Adipose tissue (tissue), 3 donors: ENCODE results near the gene PLCB2. TPM values are rescaled to one million over a fixed set of nuclear protein-coding genes. Genes with fewer than 3 reads are reported as not detected.

Experiments
- H3K27ac ChIP-seq: one replicate; pipeline ENCODE4 v1.5.1; 2013; ENCODE audit warnings: low read depth, low read length
- WGBS, 3 donors: extraction: QIAGEN DNeasy Blood & Tissue Kit; methylation state at CpG; one replicate each; pipeline ENCODE4 v1.1.7; 2013; 5-methylcytosine and 5-hydroxymethylcytosine counted together
- polyA plus RNA-seq, 3 donors: library from polyadenylated mRNA; stranded (reverse); fragments of 200-250 nt; gene quantifications; one replicate each; pipeline ENCODE4 v1.2.3, GENCODE V29; 2013
- donor health status: healthy with polysubstance abuse.
- donor health status: Bipolar disorder and iron deficiency.
- donor health status: healthy.

The PLCB2 gene
- polyA plus RNA-seq, 3 donors = 3.3 to 15.1 (median 12.7) TPM

GRCh38 chr15:40249477-40250303, 58.0 kb downstream of the PLCB2 start:
- 53 to 76% (median 55%) methylated on average over 11 of the region's 11 CpGs for WGBS, 3 donors
- no peak overlapping the region for H3K27ac ChIP-seq

- WGBS, 3 donors = 88 to 93% (median 90%) methylated on average over 17 of the region's 17 CpGs
- no peak overlapping the region for H3K27ac ChIP-seq
Measured at GRCh38 chr15:40248006-40248783, 59.5 kb downstream of the PLCB2 start.

GRCh38 chr15:40247406-40247971, 60.2 kb downstream of the PLCB2 start:
- WGBS, 3 donors = 83 to 88% (median 86%) methylated on average over 12 of the region's 12 CpGs

GRCh38 chr15:40246496-40247280, 61.0 kb downstream of the PLCB2 start:
- WGBS, 3 donors = 91 to 96% (median 93%) methylated on average over 8 of the region's 8 CpGs
- no peak overlapping the region for H3K27ac ChIP-seq

More at GRCh38 chr15:40247406-40247971, 60.2 kb downstream of the PLCB2 start:
- no peak overlapping the region for H3K27ac ChIP-seq

GRCh38 chr15:40245666-40246450, 61.9 kb downstream of the PLCB2 start:
- WGBS, 3 donors = 88 to 96% (median 90%) methylated on average over 9 of the region's 9 CpGs
- H3K27ac ChIP-seq = no peak overlapping the region

- H3K27ac ChIP-seq = no peak overlapping the region
- 68 to 77% (median 72%) methylated on average over 5 of the region's 5 CpGs for WGBS, 3 donors
Measured at GRCh38 chr15:40244961-40245523, 62.7 kb downstream of the PLCB2 start.

GRCh38 chr15:40243126-40243810, 64.5 kb downstream of the PLCB2 start:
- WGBS, 3 donors = 74 to 86% (median 78%) methylated on average over 9 of the region's 9 CpGs
- no peak overlapping the region for H3K27ac ChIP-seq

GRCh38 chr15:40242601-40243000, 65.1 kb downstream of the PLCB2 start:
- 91 to 98% (median 98%) methylated on average over 5 of the region's 5 CpGs for WGBS, 3 donors
- H3K27ac ChIP-seq = no peak overlapping the region

- no peak overlapping the region for H3K27ac ChIP-seq
- 94 to 96% (median 95%) methylated on average over 10 of the region's 10 CpGs for WGBS, 3 donors
Measured at GRCh38 chr15:40242213-40242599, 65.5 kb downstream of the PLCB2 start.

GRCh38 chr15:40241269-40242212, 66.2 kb downstream of the PLCB2 start:
- H3K27ac ChIP-seq = no peak overlapping the region
- WGBS, 3 donors = 86 to 89% (median 87%) methylated on average over 14 of the region's 14 CpGs

GRCh38 chr15:40240619-40241221, 67.0 kb downstream of the PLCB2 start:
- WGBS, 3 donors = 91 to 93% (median 92%) methylated on average over 9 to 10 of the region's 10 CpGs
- no peak overlapping the region for H3K27ac ChIP-seq

- 83 to 91% (median 88%) methylated on average over 19 of the region's 19 CpGs for WGBS, 3 donors
- no peak overlapping the region for H3K27ac ChIP-seq
Measured at GRCh38 chr15:40239693-40240618, 67.8 kb downstream of the PLCB2 start.

- H3K27ac ChIP-seq = no peak overlapping the region
- 32 to 43% (median 33%) methylated on average over 5 of the region's 5 CpGs for WGBS, 3 donors
Measured at GRCh38 chr15:40239404-40239692, 68.4 kb downstream of the PLCB2 start.

GRCh38 chr15:40238532-40239403, 69.0 kb downstream of the PLCB2 start, which contains the start of gene PAK6:
TSS of gene PAK6 (plus strand) at chr15:40239063. CDS start at chr15:40264786, 25,723 bp downstream.
- H3K27ac ChIP-seq = no peak within 1 kb of the TSS
- WGBS, 3 donors = 7 to 9% (median 7%) methylated on average over 35 to 39 of the region's 39 CpGs
